SK-N-SH treated with all-trans-retinoic acid at 6 μM for 48 hours (cell line): ENCODE results near the gene HMGCS2.

Experiments used
- ATAC-seq: fragments of 200-7000 bp; cut with Tn5 transposase; 3 replicates; pipeline ENCODE4 v1.9.1; 2020; ENCODE audit warnings: mild to moderate bottlenecking, moderate library complexity
- ARNTL ChIP-seq: fragments of 450-650 bp; formaldehyde crosslinking; IDR thresholded peaks from 2 replicates; pipeline ENCODE4 v1.5.0; 2020; ENCODE audit warnings: low read depth, mild to moderate bottlenecking, moderate library complexity, borderline replicate concordance
- CREB5 ChIP-seq: fragments of 250-450 bp; sonication (Bioruptor Pico); IDR thresholded peaks from 2 replicates; pipeline ENCODE4 v1.5.1; 2020; ENCODE audit warnings: low read depth, mild to moderate bottlenecking, moderate library complexity
- CSDC2 ChIP-seq: fragments of 250-450 bp; sonication (Bioruptor Pico); IDR thresholded peaks from 2 replicates; pipeline ENCODE4 v1.5.0; 2020; ENCODE audit warnings: mild to moderate bottlenecking, moderate library complexity
- ESRRG ChIP-seq: fragments of 250-450 bp; sonication (Bioruptor Pico); IDR thresholded peaks from 2 replicates; pipeline ENCODE4 v1.6.1; 2021; ENCODE audit warnings: mild to moderate bottlenecking
- GLIS3 ChIP-seq: fragments of 250-450 bp; sonication (Bioruptor Pico); IDR thresholded peaks from 2 replicates; pipeline ENCODE4 v1.5.0; 2020; ENCODE audit warnings: mild to moderate bottlenecking, moderate library complexity
- ISL1 ChIP-seq: fragments of 250-450 bp; sonication (Bioruptor Pico); IDR thresholded peaks from 2 replicates; pipeline ENCODE4 v2.1.2; 2022; ENCODE audit warnings: mild to moderate bottlenecking, moderate library complexity
- OSR1 ChIP-seq: fragments of 250-450 bp; sonication (Bioruptor Pico); IDR thresholded peaks from 2 replicates; pipeline ENCODE4 v1.8.0; 2022; ENCODE audit warnings: moderate library complexity, mild to moderate bottlenecking, inconsistent platforms
- PPARA ChIP-seq: fragments of 250-450 bp; sonication (Bioruptor Pico); IDR thresholded peaks from 2 replicates; pipeline ENCODE4 v1.5.0; 2020; ENCODE audit warnings: mild to moderate bottlenecking, borderline replicate concordance
- RARB ChIP-seq: fragments of 250-450 bp; sonication (Bioruptor Pico); IDR thresholded peaks from 2 replicates; pipeline ENCODE4 v1.8.0; 2021; ENCODE audit warnings: mild to moderate bottlenecking, moderate library complexity
- SNAI2 ChIP-seq: fragments of 250-450 bp; sonication (Bioruptor Pico); IDR thresholded peaks from 2 replicates; pipeline ENCODE4 v1.5.0; 2020; ENCODE audit warnings: mild to moderate bottlenecking, moderate library complexity
- TCF4 ChIP-seq: fragments of 250-450 bp; sonication (Bioruptor Pico); IDR thresholded peaks from 2 replicates; pipeline ENCODE4 v1.8.0; 2021; ENCODE audit warnings: mild to moderate bottlenecking, moderate library complexity, borderline replicate concordance
- TOX ChIP-seq: fragments of 250-450 bp; sonication (Bioruptor Pico); IDR thresholded peaks from 2 replicates; pipeline ENCODE4 v1.8.0; 2021; ENCODE audit warnings: mild to moderate bottlenecking, moderate library complexity, borderline replicate concordance
- ZC3H10 ChIP-seq: fragments of 250-450 bp; sonication (Bioruptor Pico); IDR thresholded peaks from 2 replicates; pipeline ENCODE4 v1.5.1; 2021; ENCODE audit warnings: mild to moderate bottlenecking, moderate library complexity
- ZFP3 ChIP-seq: fragments of 250-450 bp; sonication (Bioruptor Pico); IDR thresholded peaks from 2 replicates; pipeline ENCODE4 v1.5.0; 2020; ENCODE audit warnings: mild to moderate bottlenecking, moderate library complexity
- ZFP30 ChIP-seq: fragments of 450-650 bp; formaldehyde crosslinking; IDR thresholded peaks from 2 replicates; pipeline ENCODE4 v1.5.0; 2022; ENCODE audit warnings: mild to moderate bottlenecking, moderate library complexity
- ZNF565 ChIP-seq: fragments of 450-650 bp; formaldehyde crosslinking; conservative IDR thresholded peaks from 2 replicates; pipeline ENCODE4 v1.5.0; 2020; ENCODE audit warnings: low read depth, mild to moderate bottlenecking, moderate library complexity
- ZNF70 ChIP-seq: fragments of 450-650 bp; formaldehyde crosslinking; IDR thresholded peaks from 2 replicates; pipeline ENCODE4 v1.5.0; 2020; ENCODE audit warnings: mild to moderate bottlenecking, moderate library complexity
- ZNF8 ChIP-seq: fragments of 450-650 bp; formaldehyde crosslinking; IDR thresholded peaks from 2 replicates; pipeline ENCODE4 v1.5.0; 2020; ENCODE audit warnings: mild to moderate bottlenecking, moderate library complexity
- TF ChIP-seq, protein P1 (sequence below): fragments of 250-450 bp; sonication (Bioruptor Pico); IDR thresholded peaks from 2 replicates; pipeline ENCODE4 v1.8.0; 2021; ENCODE audit warnings: low read depth, mild to moderate bottlenecking, moderate library complexity, borderline replicate concordance
- TF ChIP-seq, protein P2 (sequence below): fragments of 250-450 bp; sonication (Bioruptor Pico); IDR thresholded peaks from 2 replicates; pipeline ENCODE4 v1.5.0; 2020; ENCODE audit warnings: mild to moderate bottlenecking, moderate library complexity
- TF ChIP-seq, protein P3 (sequence below): fragments of 250-450 bp; sonication (Bioruptor Pico); IDR thresholded peaks from 2 replicates; pipeline ENCODE4 v1.5.1; 2021; ENCODE audit warnings: mild to moderate bottlenecking, moderate library complexity

Gene HMGCS2

GRCh38 chr1:119811985-119812557 is 43.4 kb upstream of the HMGCS2 start:
- no peak for ATAC-seq
- TF ChIP-seq CSDC2 (CRISPR knock-in tag), result no peak
- no peak for TF ChIP-seq TOX (CRISPR knock-in tag)
- TF ChIP-seq ZNF565, result no peak
- no peak for TF ChIP-seq TCF4 (CRISPR knock-in tag)
- TF ChIP-seq ESRRG (CRISPR knock-in tag), result no peak
- no peak for TF ChIP-seq ZFP3
- TF ChIP-seq, all 23 proteins: peak for 0

DNA sequence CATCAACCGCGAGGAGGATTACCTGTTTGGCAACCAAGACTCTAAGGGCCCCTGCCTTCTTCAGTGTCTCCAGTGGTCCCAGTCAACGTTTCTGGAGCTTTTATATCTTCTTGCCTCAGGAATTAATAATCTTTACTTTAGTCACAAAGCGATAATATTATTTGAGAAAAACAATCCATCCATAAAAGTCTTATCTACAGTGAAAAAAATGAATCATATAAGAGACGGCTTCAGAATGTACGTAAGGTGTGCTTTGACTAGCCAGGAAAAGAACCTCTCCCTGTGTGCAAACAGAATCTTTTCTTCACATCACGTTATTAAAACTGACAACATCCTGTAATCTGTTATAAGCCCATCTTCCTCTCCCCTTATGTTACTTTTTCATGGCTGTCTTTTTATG is 42.7 kb upstream of the HMGCS2 start, which contains the start of gene REG4:
TSS of gene REG4 (minus strand) at position 74 of the 400 bp plus-strand sequence. CDS start 2,691 bp downstream, outside the sequence.
- TF ChIP-seq PPARA (no peak), SNAI2 (CRISPR knock-in tag) (no peak), ZNF70 (CRISPR knock-in tag) (no peak), ZNF8 (CRISPR knock-in tag) (no peak), ZFP3 (no peak), ZNF565 (no peak), ZFP30 (no peak), ARNTL (no peak), ISL1 (CRISPR knock-in tag) (no peak), RARB (CRISPR knock-in tag) (no peak), GLIS3 (CRISPR knock-in tag) (no peak), CREB5 (CRISPR knock-in tag) (no peak), ESRRG (CRISPR knock-in tag) (no peak), CSDC2 (CRISPR knock-in tag) (no peak), TCF4 (CRISPR knock-in tag) (no peak), OSR1 (CRISPR knock-in tag) (no peak), ZC3H10 (CRISPR knock-in tag) (no peak)
- TF ChIP-seq, protein P1, sequence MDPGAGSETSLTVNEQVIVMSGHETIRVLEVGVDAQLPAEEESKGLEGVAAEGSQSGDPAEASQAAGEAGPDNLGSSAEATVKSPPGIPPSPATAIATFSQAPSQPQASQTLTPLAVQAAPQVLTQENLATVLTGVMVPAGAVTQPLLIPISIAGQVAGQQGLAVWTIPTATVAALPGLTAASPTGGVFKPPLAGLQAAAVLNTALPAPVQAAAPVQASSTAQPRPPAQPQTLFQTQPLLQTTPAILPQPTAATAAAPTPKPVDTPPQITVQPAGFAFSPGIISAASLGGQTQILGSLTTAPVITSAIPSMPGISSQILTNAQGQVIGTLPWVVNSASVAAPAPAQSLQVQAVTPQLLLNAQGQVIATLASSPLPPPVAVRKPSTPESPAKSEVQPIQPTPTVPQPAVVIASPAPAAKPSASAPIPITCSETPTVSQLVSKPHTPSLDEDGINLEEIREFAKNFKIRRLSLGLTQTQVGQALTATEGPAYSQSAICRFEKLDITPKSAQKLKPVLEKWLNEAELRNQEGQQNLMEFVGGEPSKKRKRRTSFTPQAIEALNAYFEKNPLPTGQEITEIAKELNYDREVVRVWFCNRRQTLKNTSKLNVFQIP (CRISPR knock-in tag), result no peak
- TF ChIP-seq, protein P2, sequence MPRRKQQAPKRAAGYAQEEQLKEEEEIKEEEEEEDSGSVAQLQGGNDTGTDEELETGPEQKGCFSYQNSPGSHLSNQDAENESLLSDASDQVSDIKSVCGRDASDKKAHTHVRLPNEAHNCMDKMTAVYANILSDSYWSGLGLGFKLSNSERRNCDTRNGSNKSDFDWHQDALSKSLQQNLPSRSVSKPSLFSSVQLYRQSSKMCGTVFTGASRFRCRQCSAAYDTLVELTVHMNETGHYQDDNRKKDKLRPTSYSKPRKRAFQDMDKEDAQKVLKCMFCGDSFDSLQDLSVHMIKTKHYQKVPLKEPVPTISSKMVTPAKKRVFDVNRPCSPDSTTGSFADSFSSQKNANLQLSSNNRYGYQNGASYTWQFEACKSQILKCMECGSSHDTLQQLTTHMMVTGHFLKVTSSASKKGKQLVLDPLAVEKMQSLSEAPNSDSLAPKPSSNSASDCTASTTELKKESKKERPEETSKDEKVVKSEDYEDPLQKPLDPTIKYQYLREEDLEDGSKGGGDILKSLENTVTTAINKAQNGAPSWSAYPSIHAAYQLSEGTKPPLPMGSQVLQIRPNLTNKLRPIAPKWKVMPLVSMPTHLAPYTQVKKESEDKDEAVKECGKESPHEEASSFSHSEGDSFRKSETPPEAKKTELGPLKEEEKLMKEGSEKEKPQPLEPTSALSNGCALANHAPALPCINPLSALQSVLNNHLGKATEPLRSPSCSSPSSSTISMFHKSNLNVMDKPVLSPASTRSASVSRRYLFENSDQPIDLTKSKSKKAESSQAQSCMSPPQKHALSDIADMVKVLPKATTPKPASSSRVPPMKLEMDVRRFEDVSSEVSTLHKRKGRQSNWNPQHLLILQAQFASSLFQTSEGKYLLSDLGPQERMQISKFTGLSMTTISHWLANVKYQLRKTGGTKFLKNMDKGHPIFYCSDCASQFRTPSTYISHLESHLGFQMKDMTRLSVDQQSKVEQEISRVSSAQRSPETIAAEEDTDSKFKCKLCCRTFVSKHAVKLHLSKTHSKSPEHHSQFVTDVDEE (CRISPR knock-in tag), result no peak
- TF ChIP-seq, protein P3, sequence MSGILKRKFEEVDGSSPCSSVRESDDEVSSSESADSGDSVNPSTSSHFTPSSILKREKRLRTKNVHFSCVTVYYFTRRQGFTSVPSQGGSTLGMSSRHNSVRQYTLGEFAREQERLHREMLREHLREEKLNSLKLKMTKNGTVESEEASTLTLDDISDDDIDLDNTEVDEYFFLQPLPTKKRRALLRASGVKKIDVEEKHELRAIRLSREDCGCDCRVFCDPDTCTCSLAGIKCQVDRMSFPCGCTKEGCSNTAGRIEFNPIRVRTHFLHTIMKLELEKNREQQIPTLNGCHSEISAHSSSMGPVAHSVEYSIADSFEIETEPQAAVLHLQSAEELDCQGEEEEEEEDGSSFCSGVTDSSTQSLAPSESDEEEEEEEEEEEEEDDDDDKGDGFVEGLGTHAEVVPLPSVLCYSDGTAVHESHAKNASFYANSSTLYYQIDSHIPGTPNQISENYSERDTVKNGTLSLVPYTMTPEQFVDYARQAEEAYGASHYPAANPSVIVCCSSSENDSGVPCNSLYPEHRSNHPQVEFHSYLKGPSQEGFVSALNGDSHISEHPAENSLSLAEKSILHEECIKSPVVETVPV (CRISPR knock-in tag), result no peak
- no peak for ATAC-seq

DNA sequence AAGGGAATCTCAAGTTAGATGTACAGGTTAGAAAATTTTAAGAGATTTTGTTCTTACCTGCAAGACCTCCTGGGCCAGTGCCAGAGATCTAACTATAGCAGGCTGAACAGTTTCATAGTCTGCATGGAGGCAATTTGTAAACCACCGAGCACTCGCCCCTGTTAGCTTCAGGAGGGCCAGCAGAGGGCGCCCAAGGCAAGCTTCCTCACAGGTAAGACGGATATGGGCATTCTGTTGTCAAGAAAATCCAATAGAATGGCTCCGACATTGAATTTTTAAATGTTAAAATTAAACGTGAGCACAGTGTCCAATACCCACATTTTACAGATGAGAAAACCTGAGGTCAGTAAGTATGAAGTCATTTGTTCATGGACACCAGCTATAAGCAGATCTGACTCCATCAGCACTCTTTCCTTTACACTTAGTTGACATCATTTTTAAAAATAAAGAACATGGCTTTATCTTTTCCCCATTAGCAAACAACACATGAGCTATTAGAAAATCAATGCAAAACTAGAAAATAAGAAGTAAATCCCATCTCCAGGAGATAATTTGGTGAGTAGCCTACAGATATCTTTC is 40.4 kb upstream of the HMGCS2 start:
- TF ChIP-seq CSDC2 (CRISPR knock-in tag), result no peak
- TF ChIP-seq, protein P2 (CRISPR knock-in tag), result no peak
- TF ChIP-seq, all 23 proteins: peak for 0
- peak; percentile 98 for ATAC-seq
